ENCODE data around the gene CA5A.
"Not testable (repeated sequence)": the region's sequence is repeated elsewhere in the genome, so short reads cannot be mapped to it uniquely, and the experiment has no call there.

The CA5A gene

GRCh38 chr16:87947356-87948118 is 11.2 kb upstream of the CA5A start:
- no peak for DNase-seq

- no peak for DNase-seq
Measured at GRCh38 chr16:87946596-87947347, 10.4 kb upstream of the CA5A start.

GRCh38 chr16:87945351-87946042 is 9.2 kb upstream of the CA5A start:
- peak; percentile 61 to 63 for DNase-seq

GRCh38 chr16:87942680-87943079 is 6.4 kb upstream of the CA5A start:
- DNase-seq: no peak

GRCh38 chr16:87939562-87940423 is 3.5 kb upstream of the CA5A start:
- no peak for DNase-seq

GRCh38 chr16:87938412-87938949 is 2.2 kb upstream of the CA5A start:
- DNase-seq: no peak

- not testable (repeated sequence) for DNase-seq
Measured at GRCh38 chr16:87937231-87937542, 858 bp upstream of the CA5A start.

GRCh38 chr16:87936016-87936374 is 334 bp downstream of the CA5A start:
- DNase-seq: not testable (repeated sequence)

- not testable (repeated sequence) for DNase-seq
Measured at GRCh38 chr16:87934752-87935425, 1.4 kb downstream of the CA5A start.

GRCh38 chr16:87933140-87933495 is 3.2 kb downstream of the CA5A start:
- no peak for DNase-seq

GRCh38 chr16:87932475-87933139 is 3.7 kb downstream of the CA5A start:
- peak in 1 of 2 experiments; percentile 64 for DNase-seq

GRCh38 chr16:87931504-87931903 is 4.8 kb downstream of the CA5A start:
- peak in 1 of 2 experiments; percentile 32 for DNase-seq

- DNase-seq: no peak
Measured at GRCh38 chr16:87930456-87930855, 5.9 kb downstream of the CA5A start.

GRCh38 chr16:87929986-87930385 is 6.3 kb downstream of the CA5A start:
- no peak for DNase-seq

GRCh38 chr16:87927195-87927562 is 9.2 kb downstream of the CA5A start:
- no peak for DNase-seq

- DNase-seq: no peak
Measured at GRCh38 chr16:87926246-87927194, 9.8 kb downstream of the CA5A start.

- DNase-seq: peak in 1 of 2 experiments; percentile 45
Measured at GRCh38 chr16:87924811-87925670, 11.3 kb downstream of the CA5A start.

- no peak for DNase-seq
Measured at GRCh38 chr16:87924041-87924810, 12.1 kb downstream of the CA5A start.

Measured in NCI-H1930 (cell line).